GM06990 (cell line): ENCODE results near the gene RARG.

ENCODE experiments used
- DNase-seq: peaks from one replicate; pipeline ENCODE4 v3.0.0-alpha.2; 2011; ENCODE audit not compliant: insufficient read length; ENCODE audit errors: extremely low read depth
- H3K27me3 ChIP-seq: replicated peaks from 2 replicates; pipeline ENCODE4 v1.6.0; 2011; ENCODE audit warnings: low read length; ENCODE audit not compliant: control insufficient read depth, insufficient read depth
- H3K36me3 ChIP-seq: 2 replicates; pipeline ENCODE4 v1.5.1; 2011; ENCODE audit warnings: low read length; ENCODE audit not compliant: control insufficient read depth, insufficient read depth
- H3K4me3 ChIP-seq: replicated peaks from 2 replicates; pipeline ENCODE4 v1.5.1; 2011; ENCODE audit warnings: low read depth, mild to moderate bottlenecking, control low read depth, low read length
- CTCF ChIP-seq: IDR thresholded peaks from 2 replicates; pipeline ENCODE4 v1.5.1; 2011; ENCODE audit warnings: low read length, control low read depth, mild to moderate bottlenecking, inconsistent platforms; ENCODE audit not compliant: insufficient read depth, poor library complexity, severe bottlenecking

RARG gene

GRCh38 chr12:53174881-53175491 lies 57.0 kb downstream of the RARG start:
- Histone ChIP-seq H3K4me3 (no peak overlapping the region), H3K27me3 (no peaks in the 10 kb centered on the region), H3K36me3 (peaks cover 1% of the 10 kb centered on the region; the same call in 1 of the 2 replicates)
- no peak for DNase-seq
- peak; percentile 29 for TF ChIP-seq CTCF

- no peak for TF ChIP-seq CTCF
- Histone ChIP-seq H3K27me3 (no peaks in the 10 kb centered on the region), H3K36me3 (peaks cover 1% of the 10 kb centered on the region; the same call in 1 of the 2 replicates), H3K4me3 (no peak overlapping the region)
- DNase-seq: no peak
Measured at GRCh38 chr12:53173085-53173715, 58.8 kb downstream of the RARG start.

GRCh38 chr12:53172352-53172751 lies 59.7 kb downstream of the RARG start:
- no peaks in the 10 kb centered on the region for H3K27me3 ChIP-seq
- DNase-seq: no peak
- peaks cover 1% of the 10 kb centered on the region; the same call in 1 of the 2 replicates for H3K36me3 ChIP-seq
- TF ChIP-seq CTCF: no peak
- H3K4me3 ChIP-seq: no peak overlapping the region

GRCh38 chr12:53171725-53172329 lies 60.2 kb downstream of the RARG start:
- no peaks in the 10 kb centered on the region for H3K27me3 ChIP-seq
- no peak for TF ChIP-seq CTCF
- H3K36me3 ChIP-seq: peaks cover 1% of the 10 kb centered on the region; the same call in 1 of the 2 replicates
- no peak for DNase-seq
- H3K4me3 ChIP-seq: no peak overlapping the region

GRCh38 chr12:53170876-53171724 lies 60.9 kb downstream of the RARG start:
- no peaks in the 10 kb centered on the region for H3K27me3 ChIP-seq
- DNase-seq: no peak

More at GRCh38 chr12:53170876-53171724, 60.9 kb downstream of the RARG start:
- Histone ChIP-seq H3K36me3 (peaks cover 1% of the 10 kb centered on the region; the same call in 1 of the 2 replicates), H3K4me3 (no peak overlapping the region)
- TF ChIP-seq CTCF: no peak
